HCT116 (cell line): ENCODE results near the gene ARHGEF38. TPM values are rescaled to one million over a fixed set of nuclear protein-coding genes. Genes with fewer than 3 reads are reported as not detected.

Experiments
- ATAC-seq: fragments of 200-7000 bp; cut with Tn5 transposase; 2 replicates; pipeline ENCODE4 v1.9.1; 2020; ENCODE audit warnings: mild to moderate bottlenecking, moderate library complexity
- BruUV-seq: library from RNA; stranded (reverse); fragments of 400-500 nt; replicated peaks from 2 replicates; lab custom pipeline; 2021; lab: Mats Ljungman, UMichigan
- CTCF ChIA-PET: fragments of 300-600 bp; sonication (Branson Sonifier 250); formaldehyde crosslinking; loops from one replicate; lab custom pipeline; 2021; ENCODE audit warnings: antibody characterized with exemption; lab: Charles Lee
- POLR2A ChIA-PET: fragments of 300-600, 350-600 bp; sonication (Branson Sonifier 250); formaldehyde crosslinking; loops from one replicate; lab custom pipeline; 2021; ENCODE audit warnings: antibody characterized with exemption; lab: Charles Lee
- RAD21 ChIA-PET, 2 experiments: fragments of 300-600 bp; sonication (Branson Sonifier 250); formaldehyde crosslinking; loops; one replicate each; lab custom pipeline; 2023; ENCODE audit warnings: low total read pairs in 2 of 2; ENCODE audit not compliant: uncharacterized antibody in 2 of 2, unreplicated experiment in 2 of 2, low non-redundant PET in 1 of 2; lab: Charles Lee
- DNase-seq: peaks from one replicate; pipeline ENCODE4 v3.0.0-alpha.2; 2010; ENCODE audit warnings: low read depth, low spot score
- H2AFZ ChIP-seq: fragments of 200-600 bp; shearing (Covaris generic), sonication (generic); 2 replicates; pipeline ENCODE4 v1.6.1; 2017; ENCODE audit warnings: low read depth, mixed run types, mixed read lengths, antibody characterized with exemption, low read length; ENCODE audit not compliant: poor library complexity, severe bottlenecking
- H3K27ac ChIP-seq: 2 replicates; pipeline ENCODE4 v1.5.1; 2012; ENCODE audit warnings: low read depth, low read length
- H3K27me3 ChIP-seq: fragments of 200-600 bp; sonication (generic); 2 replicates; pipeline ENCODE4 v1.6.1; 2016; ENCODE audit warnings: mixed run types, low read length, mixed read lengths; ENCODE audit not compliant: insufficient read depth
- H3K36me3 ChIP-seq, 2 experiments: fragments of 200-500 bp in 1 of 2; fragments of 200-600 bp in 1 of 2; sonication (Bioruptor generic) in 1 of 2; sonication (generic) in 1 of 2; 2 replicates each; pipeline versions ENCODE4 v1.5.1 to v1.6.1; 2014 to 2016; ENCODE audit warnings: low read length in 2 of 2, inconsistent platforms in 1 of 2, mixed read lengths in 1 of 2, mixed run types in 1 of 2; ENCODE audit not compliant: insufficient read depth in 2 of 2, control insufficient read depth in 1 of 2
- H3K4me1 ChIP-seq, 2 experiments: fragments of 200-600 bp in 1 of 2; sonication (generic) in 1 of 2; 2 replicates each; pipeline versions ENCODE4 v1.5.1 to v1.6.1; 2012 to 2017; ENCODE audit warnings: low read length in 2 of 2, inconsistent platforms in 1 of 2, mild to moderate bottlenecking in 1 of 2, mixed read lengths in 1 of 2, mixed run types in 1 of 2, moderate library complexity in 1 of 2; ENCODE audit not compliant: insufficient read depth in 2 of 2, control insufficient read depth in 1 of 2
- H3K4me2 ChIP-seq: fragments of 200-600 bp; sonication (generic); 2 replicates; pipeline ENCODE4 v1.6.1; 2017; ENCODE audit warnings: mixed run types, low read length, mixed read lengths
- H3K4me3 ChIP-seq, 2 experiments: fragments of 200-600 bp in 1 of 2; sonication (generic) in 1 of 2; replicated peaks in 1 of 2; 2 replicates each; pipeline ENCODE4 v1.5.1; 2011 to 2016; ENCODE audit warnings: low read length in 2 of 2, control low read depth in 1 of 2, low read depth in 1 of 2, mild to moderate bottlenecking in 1 of 2, mixed read lengths in 1 of 2, mixed run types in 1 of 2
- H3K79me2 ChIP-seq: fragments of 200-600 bp; sonication (generic); 2 replicates; pipeline ENCODE4 v1.6.1; 2017; ENCODE audit warnings: mild to moderate bottlenecking, mixed run types, low read length, moderate library complexity, mixed read lengths; ENCODE audit not compliant: insufficient read depth
- H3K9ac ChIP-seq: fragments of 200-600 bp; sonication (generic); 2 replicates; pipeline ENCODE4 v1.6.1; 2016; ENCODE audit warnings: low read length, mixed read lengths
- H3K9me2 ChIP-seq: fragments of 200-600 bp; sonication (generic), shearing (Covaris generic); 2 replicates; pipeline ENCODE4 v1.6.1; 2017; ENCODE audit warnings: mixed run types, mild to moderate bottlenecking, moderate library complexity; ENCODE audit not compliant: insufficient read depth
- H3K9me3 ChIP-seq, 2 experiments: fragments of 200-500 bp in 1 of 2; fragments of 200-600 bp in 1 of 2; sonication (Bioruptor generic) in 1 of 2; sonication (generic) in 1 of 2; 2 replicates each; pipeline ENCODE4 v1.6.1; 2014 to 2017; ENCODE audit warnings: low read length in 2 of 2, mixed read lengths in 2 of 2, inconsistent platforms in 1 of 2, low read depth in 1 of 2, mild to moderate bottlenecking in 1 of 2, mixed run types in 1 of 2, moderate library complexity in 1 of 2; ENCODE audit not compliant: control insufficient read depth in 1 of 2, insufficient read depth in 1 of 2
- H4K20me1 ChIP-seq: fragments of 200-600 bp; sonication (generic), shearing (Covaris generic); 2 replicates; pipeline ENCODE4 v1.6.1; 2017; ENCODE audit warnings: mixed run types, mild to moderate bottlenecking, moderate library complexity; ENCODE audit not compliant: insufficient read depth
- FOSL1 ChIP-seq: IDR thresholded peaks from 2 replicates; pipeline ENCODE4 v1.6.1; 2012; ENCODE audit warnings: low read depth
- RAD21 ChIP-seq: IDR thresholded peaks from 2 replicates; pipeline ENCODE4 v1.6.1; 2012; ENCODE audit warnings: low read depth, mild to moderate bottlenecking
- REST ChIP-seq: IDR thresholded peaks from 2 replicates; pipeline ENCODE4 v1.6.1; 2012; ENCODE audit warnings: low read depth
- YY1 ChIP-seq: IDR thresholded peaks from 2 replicates; pipeline ENCODE4 v1.6.1; 2011; ENCODE audit warnings: low read length, low read depth, moderate library complexity, mild to moderate bottlenecking; ENCODE audit not compliant: insufficient replicate concordance; ENCODE audit errors: extremely low read depth
- intact Hi-C: fragments of 100-400 bp; cut with micrococcal nuclease; formaldehyde crosslinking; loops from 2 replicates; pipeline ENCODE4 v1.10.0; 2022
- total RNA-seq: library from RNA; stranded (reverse); gene quantifications from one replicate; pipeline ENCODE4 v1.2.1, GENCODE V29; 2021; ENCODE audit not compliant: unreplicated experiment
- TF ChIP-seq, protein P1 (sequence below): IDR thresholded peaks from 2 replicates; pipeline ENCODE4 v1.6.1; 2011; ENCODE audit warnings: mild to moderate bottlenecking, low read length, moderate library complexity; ENCODE audit not compliant: insufficient replicate concordance; ENCODE audit errors: extremely low read depth

The ARHGEF38 gene
- total RNA-seq, 1 experiment from 2014 or later: not detected

GRCh38 chr4:105555409-105555808 is 3.0 kb downstream of the ARHGEF38 start:
- Histone ChIP-seq H3K36me3 (no peaks in the 10 kb centered on the region), H2AFZ (no peak overlapping the region), H3K4me2 (no peak overlapping the region), H3K9me2 (no peaks in the 10 kb centered on the region), H3K27me3 (no peaks in the 10 kb centered on the region), H3K9ac (no peak overlapping the region), H4K20me1 (no peaks in the 10 kb centered on the region), H3K4me1 (no peaks in the 10 kb centered on the region), H3K4me3 (no peak overlapping the region), H3K27ac (no peak overlapping the region), H3K79me2 (no peaks in the 10 kb centered on the region), H3K9me3 (no peaks in the 10 kb centered on the region)
- ChIA-PET CTCF (no interaction called here), POLR2A (no interaction called here), RAD21 (no interaction called here)
- TF ChIP-seq, protein P1, sequence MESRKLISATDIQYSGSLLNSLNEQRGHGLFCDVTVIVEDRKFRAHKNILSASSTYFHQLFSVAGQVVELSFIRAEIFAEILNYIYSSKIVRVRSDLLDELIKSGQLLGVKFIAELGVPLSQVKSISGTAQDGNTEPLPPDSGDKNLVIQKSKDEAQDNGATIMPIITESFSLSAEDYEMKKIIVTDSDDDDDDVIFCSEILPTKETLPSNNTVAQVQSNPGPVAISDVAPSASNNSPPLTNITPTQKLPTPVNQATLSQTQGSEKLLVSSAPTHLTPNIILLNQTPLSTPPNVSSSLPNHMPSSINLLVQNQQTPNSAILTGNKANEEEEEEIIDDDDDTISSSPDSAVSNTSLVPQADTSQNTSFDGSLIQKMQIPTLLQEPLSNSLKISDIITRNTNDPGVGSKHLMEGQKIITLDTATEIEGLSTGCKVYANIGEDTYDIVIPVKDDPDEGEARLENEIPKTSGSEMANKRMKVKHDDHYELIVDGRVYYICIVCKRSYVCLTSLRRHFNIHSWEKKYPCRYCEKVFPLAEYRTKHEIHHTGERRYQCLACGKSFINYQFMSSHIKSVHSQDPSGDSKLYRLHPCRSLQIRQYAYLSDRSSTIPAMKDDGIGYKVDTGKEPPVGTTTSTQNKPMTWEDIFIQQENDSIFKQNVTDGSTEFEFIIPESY: no peak
- TF ChIP-seq FOSL1: no peak
- intact Hi-C loops: no loop called here
- DNase-seq: no peak
- BruUV-seq: no TSS peak
- ATAC-seq: no peak

- RAD21 ChIA-PET: no interaction called here
- TF ChIP-seq, protein P1: no peak
- TF ChIP-seq REST: no peak
- no peak for TF ChIP-seq RAD21
- TF ChIP-seq YY1: no peak
- Histone ChIP-seq H3K4me1 (no peaks in the 10 kb centered on the region), H3K9me2 (no peaks in the 10 kb centered on the region), H4K20me1 (no peaks in the 10 kb centered on the region), H3K9ac (no peak overlapping the region), H3K4me2 (no peak overlapping the region), H2AFZ (no peak overlapping the region), H3K27me3 (no peaks in the 10 kb centered on the region), H3K9me3 (no peaks in the 10 kb centered on the region), H3K27ac (no peak overlapping the region), H3K4me3 (no peak overlapping the region), H3K79me2 (no peaks in the 10 kb centered on the region), H3K36me3 (no peaks in the 10 kb centered on the region)
- no TSS peak for BruUV-seq
- CTCF ChIA-PET: no interaction called here
- intact Hi-C loops: no loop called here
- ATAC-seq (no peak), DNase-seq (no peak)
- POLR2A ChIA-PET: no interaction called here
Measured at GRCh38 chr4:105556206-105556605, 3.8 kb downstream of the ARHGEF38 start.
